Measurements from ENCODE around the gene ANKRD23. TPM values are rescaled to one million over a fixed set of nuclear protein-coding genes. Genes with fewer than 3 reads are reported as not detected.

ANKRD23 gene
- total RNA-seq = 0.49 and 1.4 TPM in 2 replicates

DNA sequence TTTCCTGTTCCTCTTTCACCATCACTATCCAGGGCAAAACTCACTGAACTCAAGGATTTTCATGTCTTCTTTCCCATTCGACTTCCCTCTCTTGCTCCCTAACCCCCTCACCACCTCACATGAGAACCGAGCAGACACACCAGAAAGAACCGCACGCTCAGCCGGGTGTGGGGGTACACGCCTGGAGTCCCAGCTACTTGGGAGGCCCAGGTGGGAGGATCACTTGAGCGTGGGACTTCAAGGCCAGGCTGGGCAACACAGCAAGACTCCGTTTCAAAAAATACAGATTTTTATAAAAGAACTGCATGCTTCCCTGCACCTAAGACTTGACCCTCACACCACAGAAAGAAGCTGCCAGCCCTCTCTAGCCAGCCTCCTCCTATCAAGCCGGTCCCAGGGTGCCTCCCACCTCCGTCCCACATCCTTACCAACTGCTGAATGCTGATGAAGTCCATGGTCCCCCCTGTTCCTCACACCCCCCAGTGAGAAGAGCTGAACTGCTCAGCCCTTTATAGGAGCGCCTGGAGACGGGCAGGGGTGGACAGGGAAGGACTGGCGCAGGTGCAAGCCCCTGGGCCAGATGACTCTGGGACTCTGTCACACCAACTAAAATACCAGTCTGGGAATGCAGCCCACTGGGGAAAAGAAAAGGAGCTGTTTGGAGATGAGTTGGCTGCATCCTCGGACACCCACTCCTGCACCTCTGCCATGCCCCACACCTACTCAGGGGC, at the start of gene ANKRD23:
Gene ANKRD23 (minus strand): TSS at position 484 of the 731 bp plus-strand sequence. CDS start 29 bp downstream, at position 455.

DNA sequence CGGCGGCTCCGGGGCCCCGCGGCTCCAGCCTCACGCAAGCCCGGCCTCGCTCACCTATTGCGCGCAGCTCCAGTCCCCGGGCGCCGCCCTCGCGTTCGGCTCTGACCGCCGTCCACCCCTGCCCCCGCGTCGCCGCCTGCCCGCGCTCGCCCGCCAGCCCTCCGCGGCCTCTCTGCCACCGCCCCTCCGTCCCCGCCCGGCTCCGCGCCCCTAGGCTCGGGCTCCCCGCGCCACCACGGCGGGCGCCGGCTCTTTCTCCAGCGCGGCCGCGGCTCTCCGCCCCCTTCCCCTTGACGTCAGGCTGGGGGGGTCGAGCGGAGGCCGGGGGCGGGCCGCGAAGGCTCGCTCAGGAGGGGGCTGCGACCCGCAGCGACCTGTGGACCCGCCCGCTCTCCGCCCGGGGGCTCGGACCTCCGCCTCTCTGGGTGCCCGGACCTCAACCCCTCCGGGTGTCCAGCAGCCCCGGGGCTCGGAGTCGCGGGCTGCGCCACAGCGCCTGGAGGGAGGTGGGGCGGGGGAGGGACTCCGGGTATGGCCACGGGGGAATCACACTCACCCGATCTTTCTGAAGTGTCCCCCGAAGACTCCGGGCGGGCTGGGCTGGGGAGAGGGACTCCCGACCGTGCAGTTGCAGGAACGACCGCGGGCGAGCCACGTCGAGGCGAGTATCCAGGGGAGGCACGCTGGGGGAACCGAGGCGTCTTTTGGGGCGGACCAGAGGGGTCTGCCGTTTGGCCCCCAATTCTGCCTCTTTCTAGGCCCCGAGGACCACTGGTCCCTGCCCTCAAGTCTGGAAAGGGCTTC, 26.2 kb upstream of the ANKRD23 start, which contains the start of gene SEMA4C:
Gene SEMA4C (minus strand): TSS at position 259 of the 804 bp plus-strand sequence. CDS start 2,194 bp downstream, outside the sequence.

DNA sequence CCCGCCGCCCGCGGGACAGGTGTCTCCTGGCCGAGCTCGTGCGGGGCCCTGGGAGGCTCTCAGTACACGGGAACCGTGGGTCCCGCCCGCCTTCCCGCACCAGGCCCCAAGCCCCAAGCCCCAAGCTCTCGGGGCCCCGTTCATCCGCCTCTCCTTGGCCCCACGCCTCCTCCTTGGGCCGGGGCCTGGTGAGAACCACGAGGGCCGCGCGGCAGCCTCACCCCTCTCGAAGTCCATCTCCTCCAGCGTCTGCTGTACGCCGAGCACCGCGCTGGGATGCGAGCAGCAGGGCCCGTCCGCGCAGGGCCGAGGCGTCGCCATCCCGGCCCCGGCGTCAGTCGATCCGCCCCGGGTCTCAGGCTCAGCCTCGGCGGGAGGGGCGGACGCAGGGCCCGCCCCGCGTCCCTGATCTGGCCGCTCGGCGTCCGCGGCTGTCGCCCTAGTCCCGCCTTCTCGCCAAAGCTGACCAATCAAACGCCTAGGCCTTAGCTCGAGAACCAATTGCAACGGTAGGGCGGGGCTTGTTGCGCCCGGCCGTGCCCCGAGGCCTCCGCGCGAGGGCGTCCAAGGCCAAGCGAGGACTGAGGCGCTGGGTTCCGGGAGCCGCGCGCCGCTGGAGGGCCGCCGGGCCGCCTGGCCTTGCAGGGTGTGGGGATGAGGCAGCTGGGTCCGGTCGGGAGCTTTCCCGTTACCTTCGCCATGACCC, 14.0 kb upstream of the ANKRD23 start, which contains the start of gene ANKRD39:
Gene ANKRD39 (minus strand): TSS at position 350 of the 706 bp plus-strand sequence. CDS start 29 bp downstream, at position 321.

DNA sequence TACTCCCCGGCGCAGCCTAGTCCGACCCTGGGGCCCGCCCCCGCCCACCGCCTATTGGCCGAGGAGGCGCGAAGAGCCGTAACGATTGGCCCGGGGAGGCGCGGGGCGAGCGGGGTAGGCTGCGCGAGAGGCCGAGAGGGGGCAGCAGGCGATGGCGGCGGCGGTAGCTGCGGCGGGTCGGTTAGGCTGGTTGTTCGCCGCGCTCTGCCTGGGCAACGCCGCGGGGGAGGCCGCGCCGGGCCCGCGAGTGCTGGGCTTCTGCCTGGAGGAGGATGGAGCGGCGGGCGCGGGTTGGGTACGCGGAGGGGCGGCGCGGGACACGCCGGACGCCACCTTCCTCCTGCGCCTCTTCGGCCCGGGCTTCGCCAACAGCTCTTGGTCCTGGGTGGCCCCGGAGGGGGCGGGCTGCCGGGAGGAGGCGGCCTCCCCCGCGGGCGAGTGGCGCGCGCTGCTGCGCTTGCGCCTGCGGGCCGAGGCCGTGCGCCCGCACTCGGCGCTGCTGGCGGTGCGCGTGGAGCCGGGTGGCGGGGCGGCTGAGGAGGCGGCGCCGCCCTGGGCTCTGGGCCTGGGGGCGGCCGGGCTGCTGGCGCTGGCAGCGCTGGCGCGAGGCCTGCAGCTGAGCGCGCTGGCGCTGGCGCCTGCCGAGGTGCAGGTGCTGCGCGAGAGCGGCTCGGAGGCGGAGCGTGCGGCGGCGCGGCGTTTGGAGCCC, 27.5 kb downstream of the ANKRD23 start, which contains the start of gene CNNM3:
Gene CNNM3 (plus strand): TSS at position 142 of the 709 bp plus-strand sequence. CDS start 10 bp downstream, at position 152.

Other genes starting within 250 kb of the ANKRD23 start
- 14.7 and 29.1 TPM in 2 replicates for gene KANSL3, start 205.7 kb downstream of the ANKRD23 start, total RNA-seq
- gene FER1L5, start 201.3 kb downstream of the ANKRD23 start, total RNA-seq = not detected in 2 replicates
- gene LMAN2L, start 104.0 kb downstream of the ANKRD23 start, total RNA-seq = 12.3 and 32.2 TPM in 2 replicates
- gene CNNM4, start 83.1 kb downstream of the ANKRD23 start, total RNA-seq = 1.6 and 3.0 TPM in 2 replicates
- gene CNNM3, start 27.8 kb downstream of the ANKRD23 start, total RNA-seq = 6.5 and 13.8 TPM in 2 replicates
- 3.7 and 5.5 TPM in 2 replicates for gene ANKRD39, start 14.0 kb upstream of the ANKRD23 start, total RNA-seq
- gene SEMA4C, start 26.1 kb upstream of the ANKRD23 start, total RNA-seq = 7.3 and 20.6 TPM in 2 replicates
- gene FAM178B, start 142.6 kb upstream of the ANKRD23 start, total RNA-seq = not detected in 2 replicates

Data from bladder microvascular endothelial cell (primary cell).